ENCODE measurements around the gene DEK.

GRCh38 chr6:18186033-18186432, 78.3 kb downstream of the DEK start:
- TF ChIP-seq, protein P1, sequence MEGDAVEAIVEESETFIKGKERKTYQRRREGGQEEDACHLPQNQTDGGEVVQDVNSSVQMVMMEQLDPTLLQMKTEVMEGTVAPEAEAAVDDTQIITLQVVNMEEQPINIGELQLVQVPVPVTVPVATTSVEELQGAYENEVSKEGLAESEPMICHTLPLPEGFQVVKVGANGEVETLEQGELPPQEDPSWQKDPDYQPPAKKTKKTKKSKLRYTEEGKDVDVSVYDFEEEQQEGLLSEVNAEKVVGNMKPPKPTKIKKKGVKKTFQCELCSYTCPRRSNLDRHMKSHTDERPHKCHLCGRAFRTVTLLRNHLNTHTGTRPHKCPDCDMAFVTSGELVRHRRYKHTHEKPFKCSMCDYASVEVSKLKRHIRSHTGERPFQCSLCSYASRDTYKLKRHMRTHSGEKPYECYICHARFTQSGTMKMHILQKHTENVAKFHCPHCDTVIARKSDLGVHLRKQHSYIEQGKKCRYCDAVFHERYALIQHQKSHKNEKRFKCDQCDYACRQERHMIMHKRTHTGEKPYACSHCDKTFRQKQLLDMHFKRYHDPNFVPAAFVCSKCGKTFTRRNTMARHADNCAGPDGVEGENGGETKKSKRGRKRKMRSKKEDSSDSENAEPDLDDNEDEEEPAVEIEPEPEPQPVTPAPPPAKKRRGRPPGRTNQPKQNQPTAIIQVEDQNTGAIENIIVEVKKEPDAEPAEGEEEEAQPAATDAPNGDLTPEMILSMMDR (conservative IDR thresholded peaks at IDR 0.05): no peak
- no peak for TF ChIP-seq EZH2 (IDR thresholded peaks at IDR 0.05; ENCODE audit: low read depth)

All from PC-9 (cell line).